ENCODE measurements around the gene HPGDS. TPM values are rescaled to one million over a fixed set of nuclear protein-coding genes. Genes with fewer than 3 reads are reported as not detected.

Gene HPGDS
- total and polyA plus RNA-seq, 10 of the 15 experiments (the other 5 are each of a cell fraction or from before 2014, with no cell fraction given) = not detected

DNA sequence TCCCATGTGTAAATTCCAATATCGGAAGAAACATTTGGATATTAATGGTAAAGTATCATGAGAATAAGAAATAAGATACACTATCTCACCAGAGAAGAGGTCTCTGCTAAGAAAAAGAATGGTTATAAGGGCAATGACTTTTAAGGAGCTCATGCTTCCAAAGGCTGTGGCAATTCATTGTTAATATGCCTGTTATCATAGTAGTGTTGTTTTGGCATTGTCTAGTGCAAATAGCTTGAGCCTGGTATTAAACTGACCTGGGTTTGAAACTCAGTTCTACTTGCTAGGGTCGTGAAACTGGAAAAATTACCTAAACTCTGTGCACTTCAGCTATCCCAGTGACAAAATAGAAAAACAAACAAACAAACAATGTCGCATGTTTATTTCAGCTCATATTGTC is 8.8 kb downstream of the HPGDS start:
- ATAC-seq = no peak
- no TSS peak for BruUV-seq (replicated peaks)
- intact Hi-C loops (cut with micrococcal nuclease; ENCODE audit: unreplicated experiment) = loop anchor here (1.0 kb wide), 1 partner anchor 56 kb away; no protein-coding TSS in a partner anchor

More for the DNA sequence above, 8.8 kb downstream of the HPGDS start:
- H3K27ac ChIP-seq (ENCODE audit: control insufficient read depth, insufficient read depth) = no peak overlapping the region
- H4K20me1 ChIP-seq (ENCODE audit: control insufficient read depth, insufficient read depth) = no peaks in the 10 kb centered on the region
- in situ Hi-C loops (cut with MboI) = no loop called here
- TF ChIP-seq SP1 (IDR thresholded peaks at IDR 0.05; ENCODE audit: low read depth, low read length) (no peak), IRF4 (IDR thresholded peaks at IDR 0.05; ENCODE audit: low read depth, low read length) (no peak), BRCA1 (IDR thresholded peaks at IDR 0.05; ENCODE audit: low read depth, low read length) (no peak), STAT3 (IDR thresholded peaks at IDR 0.05; ENCODE audit: low read depth, low read length) (no peak), ASH2L (IDR thresholded peaks at IDR 0.05; ENCODE audit: borderline replicate concordance, low read depth) (no peak), LARP7 (IDR thresholded peaks at IDR 0.05) (no peak), SREBF1 (IDR thresholded peaks at IDR 0.05; ENCODE audit: low read length) (no peak), NBN (IDR thresholded peaks at IDR 0.05) (no peak), MEF2A (IDR thresholded peaks at IDR 0.05; ENCODE audit: insufficient read depth, low read depth, low read length) (no peak), HDGF (IDR thresholded peaks at IDR 0.05) (no peak), HDAC6 (IDR thresholded peaks at IDR 0.05; ENCODE audit: unreplicated experiment) (no peak), SUPT20H (IDR thresholded peaks at IDR 0.05; ENCODE audit: borderline replicate concordance, control insufficient read depth, low read depth, low read length) (no peak), NFIC (IDR thresholded peaks at IDR 0.05; ENCODE audit: low read depth, low read length) (no peak), RBBP5 (conservative IDR thresholded peaks at IDR 0.05) (no peak), RELA (IDR thresholded peaks at IDR 0.05; ENCODE audit: borderline replicate concordance, partially characterized antibody) (no peak)
- TF ChIP-seq, protein P1, sequence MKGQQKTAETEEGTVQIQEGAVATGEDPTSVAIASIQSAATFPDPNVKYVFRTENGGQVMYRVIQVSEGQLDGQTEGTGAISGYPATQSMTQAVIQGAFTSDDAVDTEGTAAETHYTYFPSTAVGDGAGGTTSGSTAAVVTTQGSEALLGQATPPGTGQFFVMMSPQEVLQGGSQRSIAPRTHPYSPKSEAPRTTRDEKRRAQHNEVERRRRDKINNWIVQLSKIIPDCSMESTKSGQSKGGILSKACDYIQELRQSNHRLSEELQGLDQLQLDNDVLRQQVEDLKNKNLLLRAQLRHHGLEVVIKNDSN (IDR thresholded peaks at IDR 0.05; ENCODE audit: borderline replicate concordance, extremely low read length, insufficient read depth, low read depth, low read length) = no peak
- TF ChIP-seq, protein P2, sequence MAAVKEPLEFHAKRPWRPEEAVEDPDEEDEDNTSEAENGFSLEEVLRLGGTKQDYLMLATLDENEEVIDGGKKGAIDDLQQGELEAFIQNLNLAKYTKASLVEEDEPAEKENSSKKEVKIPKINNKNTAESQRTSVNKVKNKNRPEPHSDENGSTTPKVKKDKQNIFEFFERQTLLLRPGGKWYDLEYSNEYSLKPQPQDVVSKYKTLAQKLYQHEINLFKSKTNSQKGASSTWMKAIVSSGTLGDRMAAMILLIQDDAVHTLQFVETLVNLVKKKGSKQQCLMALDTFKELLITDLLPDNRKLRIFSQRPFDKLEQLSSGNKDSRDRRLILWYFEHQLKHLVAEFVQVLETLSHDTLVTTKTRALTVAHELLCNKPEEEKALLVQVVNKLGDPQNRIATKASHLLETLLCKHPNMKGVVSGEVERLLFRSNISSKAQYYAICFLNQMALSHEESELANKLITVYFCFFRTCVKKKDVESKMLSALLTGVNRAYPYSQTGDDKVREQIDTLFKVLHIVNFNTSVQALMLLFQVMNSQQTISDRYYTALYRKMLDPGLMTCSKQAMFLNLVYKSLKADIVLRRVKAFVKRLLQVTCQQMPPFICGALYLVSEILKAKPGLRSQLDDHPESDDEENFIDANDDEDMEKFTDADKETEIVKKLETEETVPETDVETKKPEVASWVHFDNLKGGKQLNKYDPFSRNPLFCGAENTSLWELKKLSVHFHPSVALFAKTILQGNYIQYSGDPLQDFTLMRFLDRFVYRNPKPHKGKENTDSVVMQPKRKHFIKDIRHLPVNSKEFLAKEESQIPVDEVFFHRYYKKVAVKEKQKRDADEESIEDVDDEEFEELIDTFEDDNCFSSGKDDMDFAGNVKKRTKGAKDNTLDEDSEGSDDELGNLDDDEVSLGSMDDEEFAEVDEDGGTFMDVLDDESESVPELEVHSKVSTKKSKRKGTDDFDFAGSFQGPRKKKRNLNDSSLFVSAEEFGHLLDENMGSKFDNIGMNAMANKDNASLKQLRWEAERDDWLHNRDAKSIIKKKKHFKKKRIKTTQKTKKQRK (IDR thresholded peaks at IDR 0.05; ENCODE audit: low read depth, low read length) = no peak
- TF ChIP-seq, protein P3, sequence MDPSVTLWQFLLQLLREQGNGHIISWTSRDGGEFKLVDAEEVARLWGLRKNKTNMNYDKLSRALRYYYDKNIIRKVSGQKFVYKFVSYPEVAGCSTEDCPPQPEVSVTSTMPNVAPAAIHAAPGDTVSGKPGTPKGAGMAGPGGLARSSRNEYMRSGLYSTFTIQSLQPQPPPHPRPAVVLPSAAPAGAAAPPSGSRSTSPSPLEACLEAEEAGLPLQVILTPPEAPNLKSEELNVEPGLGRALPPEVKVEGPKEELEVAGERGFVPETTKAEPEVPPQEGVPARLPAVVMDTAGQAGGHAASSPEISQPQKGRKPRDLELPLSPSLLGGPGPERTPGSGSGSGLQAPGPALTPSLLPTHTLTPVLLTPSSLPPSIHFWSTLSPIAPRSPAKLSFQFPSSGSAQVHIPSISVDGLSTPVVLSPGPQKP (IDR thresholded peaks at IDR 0.05; ENCODE audit: low read depth, low read length) = no peak
- TF ChIP-seq, protein P4, sequence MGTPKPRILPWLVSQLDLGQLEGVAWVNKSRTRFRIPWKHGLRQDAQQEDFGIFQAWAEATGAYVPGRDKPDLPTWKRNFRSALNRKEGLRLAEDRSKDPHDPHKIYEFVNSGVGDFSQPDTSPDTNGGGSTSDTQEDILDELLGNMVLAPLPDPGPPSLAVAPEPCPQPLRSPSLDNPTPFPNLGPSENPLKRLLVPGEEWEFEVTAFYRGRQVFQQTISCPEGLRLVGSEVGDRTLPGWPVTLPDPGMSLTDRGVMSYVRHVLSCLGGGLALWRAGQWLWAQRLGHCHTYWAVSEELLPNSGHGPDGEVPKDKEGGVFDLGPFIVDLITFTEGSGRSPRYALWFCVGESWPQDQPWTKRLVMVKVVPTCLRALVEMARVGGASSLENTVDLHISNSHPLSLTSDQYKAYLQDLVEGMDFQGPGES (IDR thresholded peaks at IDR 0.05) = no peak
- no peak overlapping the region for H3K4me3 ChIP-seq
- no peaks in the 10 kb centered on the region for H3K36me3 ChIP-seq (ENCODE audit: control insufficient read depth in 2 of 2, insufficient read depth in 2 of 2, low read length in 1 of 2)
- POLR2A ChIA-PET = no interaction called here
- WGBS (ENCODE audit: insufficient coverage, insufficient replicate concordance, low lambda C conversion rate, missing lambda C conversion rate) = 63% methylated on average over 3 of the region's 3 CpGs
- SMC1A ChIA-PET (ENCODE audit: uncharacterized antibody, unreplicated experiment) = no interaction called here
- H3K79me2 ChIP-seq (ENCODE audit: control insufficient read depth, insufficient read depth, low read length) = no peaks in the 10 kb centered on the region
- peaks cover 2% of the 10 kb centered on the region; the same call in 1 of the 2 replicates for H3K4me1 ChIP-seq (ENCODE audit: control insufficient read depth, insufficient read depth, low read length)
- FAIRE-seq (no peak), DNase-seq (ENCODE audit: low read depth, low spot score) (no peak)
- no peak overlapping the region for H3K9ac ChIP-seq (ENCODE audit: control insufficient read depth, insufficient read depth, low read length)
- no peak overlapping the region for H3K4me2 ChIP-seq (ENCODE audit: control insufficient read depth, insufficient read depth)
- no peak overlapping the region for H2AFZ ChIP-seq (ENCODE audit: control insufficient read depth, low read depth, low read length)
- RAD21 ChIA-PET (ENCODE audit: unreplicated experiment) = interaction anchor here (1.2 kb wide), 1 partner anchor 33 kb away, joined by 3 read pairs; no protein-coding TSS in a partner anchor
- no peaks in the 10 kb centered on the region for H3K27me3 ChIP-seq (replicated peaks in 1 of 2; ENCODE audit: control insufficient read depth in 2 of 2, insufficient read depth in 2 of 2, low read length in 1 of 2)
- CTCF ChIA-PET = interaction anchor here (0.8 to 1.3 kb wide), 2 partner anchors 11 to 268 kb away, joined by 3 read pairs; no protein-coding TSS in a partner anchor
- H3K9me3 ChIP-seq (replicated peaks; ENCODE audit: control insufficient read depth, insufficient read depth, low read length) = no peaks in the 10 kb centered on the region
